GM18498 (cell line): ENCODE measurements around the gene MTARC1.

Source experiments
- ATAC-seq: cut with Tn5 transposase; IDR thresholded peaks from one replicate; pipeline ENCODE4 v1.9.1; 2021; ENCODE audit warnings: mild to moderate bottlenecking, moderate library complexity; ENCODE audit not compliant: unreplicated experiment

MTARC1 gene

GRCh38 chr1:220827445-220828178, 40.9 kb downstream of the MTARC1 start:
- ATAC-seq = no peak

- no peak for ATAC-seq
Measured at GRCh38 chr1:220828179-220828490, 41.4 kb downstream of the MTARC1 start.

- no peak for ATAC-seq
Measured at GRCh38 chr1:220828950-220829586, 42.4 kb downstream of the MTARC1 start.

GRCh38 chr1:220833436-220833835, 46.7 kb downstream of the MTARC1 start:
- no peak for ATAC-seq

- ATAC-seq = no peak
Measured at GRCh38 chr1:220834155-220834870, 47.6 kb downstream of the MTARC1 start.
